ENCODE data around the gene ZNF738. TPM values are rescaled to one million over a fixed set of nuclear protein-coding genes. Genes with fewer than 3 reads are reported as not detected.
"Not testable (repeated sequence)": the region's sequence is repeated elsewhere in the genome, so short reads cannot be mapped to it uniquely, and the experiment has no call there.

The ZNF738 gene
- total RNA-seq: 1 to 10 TPM in 3 of 4 donors, under 1 TPM in 1; 0.34 to 4.5 (median 2.1) TPM

DNA sequence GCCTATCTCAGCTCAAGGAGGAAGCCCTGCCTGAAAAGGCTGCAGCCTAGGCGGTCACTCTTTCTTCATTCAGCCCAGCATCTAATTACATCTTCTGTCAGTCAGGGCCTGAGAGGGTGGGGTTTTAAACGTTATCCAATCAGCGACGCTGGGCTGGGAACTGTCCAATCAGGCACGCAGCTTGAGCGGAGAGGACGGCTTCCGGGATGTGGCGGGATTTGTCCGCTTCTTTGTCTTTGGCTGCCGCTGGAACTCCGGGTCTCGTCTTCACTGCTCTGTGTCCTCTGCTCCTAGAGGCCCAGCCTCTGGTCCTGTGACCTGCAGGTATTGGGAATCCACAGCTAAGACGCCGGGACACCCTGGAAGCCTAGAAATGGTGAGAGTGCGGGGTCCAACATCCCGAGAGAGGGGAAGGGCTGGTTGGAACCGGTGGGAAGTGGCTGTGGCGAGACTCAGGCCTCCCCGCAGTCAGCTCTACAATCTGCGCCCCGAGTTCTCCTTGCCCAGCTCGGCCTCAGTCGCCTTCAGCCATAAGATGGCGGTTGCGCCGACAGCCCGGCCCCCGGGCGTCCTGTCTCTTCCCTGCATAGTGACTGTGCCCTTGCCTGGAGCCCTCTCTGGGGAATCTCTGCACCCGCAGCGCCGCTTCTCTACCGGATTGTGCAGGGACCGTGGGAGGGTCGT, at the start of gene ZNF738:
Gene ZNF738, plus strand, starts transcription at position 233 of the 684 bp plus-strand sequence. Its CDS starts 141 bp downstream, at position 374.
- peak within 1 kb of the TSS; percentile 31 for H3K4me3 ChIP-seq (ENCODE audit: low read depth, poor library complexity, severe bottlenecking)
- DNase-seq (ENCODE audit: low spot score in 2 of 2): peak; percentile 93 to 98
- TF ChIP-seq POLR2A (IDR thresholded peaks at IDR 0.05): no peak
- TF ChIP-seq CTCF (IDR thresholded peaks at IDR 0.05): no peak
- intact Hi-C loops (cut with DNase I; ENCODE audit: low total_unique reads): no loop called here
- WGBS, 2 donors: 0% methylated on average over 26 to 34 of the region's 36 CpGs

- 95 to 98% methylated on average over 2 of the region's 2 CpGs for WGBS, 2 donors
- DNase-seq (ENCODE audit: low spot score in 2 of 2); intact Hi-C loops (cut with DNase I; ENCODE audit: low total_unique reads); H3K4me3 ChIP-seq (ENCODE audit: low read depth, poor library complexity, severe bottlenecking): not testable (repeated sequence)
Measured at GRCh38 chr19:21312807-21313206, 46.0 kb upstream of the ZNF738 start.

- intact Hi-C loops (cut with DNase I; ENCODE audit: low total_unique reads): no loop called here
- TF ChIP-seq POLR2A (IDR thresholded peaks at IDR 0.05): no peak
- TF ChIP-seq CTCF (IDR thresholded peaks at IDR 0.05): no peak
- H3K4me3 ChIP-seq (ENCODE audit: low read depth, poor library complexity, severe bottlenecking): no peak overlapping the region
- no peak for DNase-seq (ENCODE audit: low spot score in 2 of 2)
- WGBS, 2 donors: 82 to 89% methylated on average over 1 of the region's 1 CpG
Measured at GRCh38 chr19:21314676-21315075, 44.1 kb upstream of the ZNF738 start.

DNA sequence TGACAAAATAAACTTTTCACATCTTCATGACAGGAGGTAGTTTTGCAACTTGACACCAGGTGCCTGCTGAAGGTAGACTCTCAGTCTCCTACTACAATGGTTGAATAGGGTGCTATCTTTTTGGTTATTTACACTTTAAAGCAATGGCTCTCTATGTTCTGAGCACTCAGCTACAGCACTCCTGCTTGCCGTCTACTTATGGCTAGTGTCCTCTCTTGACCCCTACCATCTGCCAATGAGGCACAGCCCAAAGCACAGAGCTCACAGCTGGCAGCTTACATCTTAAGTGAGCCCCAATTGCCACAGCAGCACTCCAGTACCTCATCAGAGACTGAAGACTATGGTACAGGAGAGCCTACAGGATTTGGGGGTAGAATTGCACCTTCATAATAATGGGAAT, 41.0 kb upstream of the ZNF738 start:
- no peak for DNase-seq (ENCODE audit: low spot score in 2 of 2)
- no peak for TF ChIP-seq CTCF (IDR thresholded peaks at IDR 0.05)
- no peak for TF ChIP-seq POLR2A (IDR thresholded peaks at IDR 0.05)
- no peak overlapping the region for H3K4me3 ChIP-seq (ENCODE audit: low read depth, poor library complexity, severe bottlenecking)
- intact Hi-C loops (cut with DNase I; ENCODE audit: low total_unique reads): no loop called here
- 50 to 63% methylated on average over 1 of the region's 1 CpG for WGBS, 2 donors

- no peak for TF ChIP-seq CTCF (IDR thresholded peaks at IDR 0.05)
- no peak for TF ChIP-seq POLR2A (IDR thresholded peaks at IDR 0.05)
- WGBS, 2 donors: 77 to 85% methylated on average over 4 of the region's 4 CpGs
- intact Hi-C loops (cut with DNase I; ENCODE audit: low total_unique reads): no loop called here
Measured at GRCh38 chr19:21321134-21321533, 37.7 kb upstream of the ZNF738 start.

GRCh38 chr19:21321996-21322395, 36.8 kb upstream of the ZNF738 start:
- no peak overlapping the region for H3K4me3 ChIP-seq (ENCODE audit: low read depth, poor library complexity, severe bottlenecking)
- DNase-seq (ENCODE audit: low spot score in 2 of 2): no peak
- WGBS, 2 donors: 77 to 78% methylated on average over 4 of the region's 4 CpGs
- intact Hi-C loops (cut with DNase I; ENCODE audit: low total_unique reads): no loop called here
- no peak for TF ChIP-seq CTCF (IDR thresholded peaks at IDR 0.05)
- TF ChIP-seq POLR2A (IDR thresholded peaks at IDR 0.05): no peak

More at GRCh38 chr19:21321134-21321533, 37.7 kb upstream of the ZNF738 start:
- no peak overlapping the region for H3K4me3 ChIP-seq (ENCODE audit: low read depth, poor library complexity, severe bottlenecking)
- DNase-seq (ENCODE audit: low spot score in 2 of 2): no peak
